ENCODE data around the gene CDX1. TPM values are rescaled to one million over a fixed set of nuclear protein-coding genes. Genes with fewer than 3 reads are reported as not detected.

CDX1 gene
- total RNA-seq, 4 donors from 2014 or later = not detected

GRCh38 chr5:150217038-150217437 lies 50.5 kb downstream of the CDX1 start:
- no peaks in the 10 kb centered on the region for H3K9me3 ChIP-seq
- TF ChIP-seq EP300 (IDR thresholded peaks at IDR 0.05) (no peak), POLR2AphosphoS5 (IDR thresholded peaks at IDR 0.05) (no peak), CTCF (IDR thresholded peaks at IDR 0.05) (no peak), POLR2A (IDR thresholded peaks at IDR 0.05) (no peak)
- no peak overlapping the region for H3K4me3 ChIP-seq
- ATAC-seq = no peak
- no peak overlapping the region for H3K27ac ChIP-seq
- peaks cover 0 to 25% (median 3%) of the 10 kb centered on the region in 3 donors for H3K4me1 ChIP-seq
- 94% methylated on average over 2 of the region's 2 CpGs; no CpG with 5 or more reads in 1 of the 2 donors for WGBS, 2 donors (ENCODE audit: low coverage in 1 of 2)
- H3K27me3 ChIP-seq = peaks cover 4% of the 10 kb centered on the region
- H3K36me3 ChIP-seq = no peaks in the 10 kb centered on the region

- TF ChIP-seq POLR2A (IDR thresholded peaks at IDR 0.05) (no peak), POLR2AphosphoS5 (IDR thresholded peaks at IDR 0.05) (no peak), EP300 (IDR thresholded peaks at IDR 0.05) (no peak), CTCF (IDR thresholded peaks at IDR 0.05) (peak in 3 of 4 experiments; percentile 93 to 97 (median 96))
Observed at GRCh38 chr5:150217873-150218692, 51.5 kb downstream of the CDX1 start.

GRCh38 chr5:150218693-150219035 lies 52.1 kb downstream of the CDX1 start:
- H3K27me3 ChIP-seq = peaks cover 4% of the 10 kb centered on the region
- TF ChIP-seq CTCF (IDR thresholded peaks at IDR 0.05) (no peak), POLR2AphosphoS5 (IDR thresholded peaks at IDR 0.05) (no peak), EP300 (IDR thresholded peaks at IDR 0.05) (no peak), POLR2A (IDR thresholded peaks at IDR 0.05) (no peak)
- H3K9me3 ChIP-seq = no peaks in the 10 kb centered on the region
- no peak for ATAC-seq
- WGBS, 2 donors (ENCODE audit: low coverage in 1 of 2) = 83% methylated on average over 1 of the region's 5 CpGs; no CpG with 5 or more reads in 1 of the 2 donors
- H3K27ac ChIP-seq = no peak overlapping the region
- H3K4me3 ChIP-seq = no peak overlapping the region
- peaks cover 0 to 25% (median 3%) of the 10 kb centered on the region in 3 donors for H3K4me1 ChIP-seq
- no peaks in the 10 kb centered on the region for H3K36me3 ChIP-seq

More at GRCh38 chr5:150217873-150218692, 51.5 kb downstream of the CDX1 start:
- no peak overlapping the region for H3K27ac ChIP-seq
- no peaks in the 10 kb centered on the region for H3K9me3 ChIP-seq
- WGBS, 2 donors (ENCODE audit: low coverage in 1 of 2) = 19 to 52% methylated on average over 7 of the region's 10 CpGs
- peaks cover 0 to 25% (median 3%) of the 10 kb centered on the region in 3 donors for H3K4me1 ChIP-seq
- H3K27me3 ChIP-seq = peaks cover 4% of the 10 kb centered on the region
- ATAC-seq = peak; percentile 84
- H3K4me3 ChIP-seq = no peak overlapping the region
- H3K36me3 ChIP-seq = no peaks in the 10 kb centered on the region

- TF ChIP-seq EP300 (IDR thresholded peaks at IDR 0.05) = no peak
- TF ChIP-seq CTCF (IDR thresholded peaks at IDR 0.05) = no peak
- TF ChIP-seq POLR2AphosphoS5 (IDR thresholded peaks at IDR 0.05) = no peak
- TF ChIP-seq POLR2A (IDR thresholded peaks at IDR 0.05) = no peak
- H3K4me1 ChIP-seq = peaks cover 0 to 23% (median 3%) of the 10 kb centered on the region in 3 donors
- ATAC-seq = no peak
Observed at GRCh38 chr5:150219142-150219541, 52.6 kb downstream of the CDX1 start.

GRCh38 chr5:150219861-150220260 lies 53.3 kb downstream of the CDX1 start:
- WGBS, 2 donors (ENCODE audit: low coverage in 1 of 2) = no CpG with 5 or more reads among the region's 2 CpGs
- H3K4me1 ChIP-seq = peaks cover 0 to 16% (median 3%) of the 10 kb centered on the region in 3 donors
- H3K9me3 ChIP-seq = no peaks in the 10 kb centered on the region
- H3K27me3 ChIP-seq = peaks cover 4% of the 10 kb centered on the region
- H3K4me3 ChIP-seq = no peak overlapping the region
- H3K36me3 ChIP-seq = no peaks in the 10 kb centered on the region
- no peak for TF ChIP-seq EP300 (IDR thresholded peaks at IDR 0.05)
- no peak for TF ChIP-seq POLR2AphosphoS5 (IDR thresholded peaks at IDR 0.05)
- TF ChIP-seq POLR2A (IDR thresholded peaks at IDR 0.05) = no peak
- TF ChIP-seq CTCF (IDR thresholded peaks at IDR 0.05) = no peak
- H3K27ac ChIP-seq = no peak overlapping the region
- ATAC-seq = no peak

More at GRCh38 chr5:150219142-150219541, 52.6 kb downstream of the CDX1 start:
- Histone ChIP-seq H3K27me3 (peaks cover 4% of the 10 kb centered on the region), H3K27ac (no peak overlapping the region), H3K36me3 (no peaks in the 10 kb centered on the region), H3K9me3 (no peaks in the 10 kb centered on the region), H3K4me3 (no peak overlapping the region)
